ENCODE data around the gene NOTO. TPM values are rescaled to one million over a fixed set of nuclear protein-coding genes. Genes with fewer than 3 reads are reported as not detected.

Gene NOTO
- total RNA-seq, 2 experiments from 2014 or later, result not detected

- intact Hi-C loops (cut with micrococcal nuclease), result no loop called here
- Mint-ChIP-seq H3K9me3 (no peaks in the 10 kb centered on the region), H3K36me3 (ENCODE audit: low read depth) (peaks cover 15% of the 10 kb centered on the region), H3K4me1 (ENCODE audit: low read depth) (no peaks in the 10 kb centered on the region), H3K27ac (no peak overlapping the region), H3K4me3 (no peak overlapping the region), H3K27me3 (ENCODE audit: low read depth) (no peaks in the 10 kb centered on the region)
- CTCF ChIA-PET, result interaction anchor here (1.4 kb wide), 1 partner anchor 10 kb away, joined by 4 read pairs; no protein-coding TSS in a partner anchor
- DNase-seq, result no peak
These were observed 52.8 kb downstream of the NOTO start for GRCh38 chr2:73255007-73255644.

- no peaks in the 10 kb centered on the region for H3K27me3 Mint-ChIP-seq (ENCODE audit: low read depth)
- intact Hi-C loops (cut with micrococcal nuclease), result no loop called here
- no peak overlapping the region for H3K27ac Mint-ChIP-seq
These were observed 53.7 kb downstream of the NOTO start for GRCh38 chr2:73255907-73256617.

GRCh38 chr2:73256618-73256922 lies 54.2 kb downstream of the NOTO start:
- H3K27me3 Mint-ChIP-seq (ENCODE audit: low read depth), result no peaks in the 10 kb centered on the region
- intact Hi-C loops (cut with micrococcal nuclease), result no loop called here
- H3K36me3 Mint-ChIP-seq (ENCODE audit: low read depth), result peaks cover 7% of the 10 kb centered on the region
- DNase-seq, result no peak
- H3K4me3 Mint-ChIP-seq, result no peak overlapping the region
- no peaks in the 10 kb centered on the region for H3K9me3 Mint-ChIP-seq
- CTCF ChIA-PET, result interaction anchor here (1.2 kb wide), 1 partner anchor 12 kb away, joined by 5 read pairs; no protein-coding TSS in a partner anchor
- H3K27ac Mint-ChIP-seq, result no peak overlapping the region
- H3K4me1 Mint-ChIP-seq (ENCODE audit: low read depth), result no peaks in the 10 kb centered on the region

More at GRCh38 chr2:73255907-73256617, 53.7 kb downstream of the NOTO start:
- CTCF ChIA-PET, result no interaction called here
- Mint-ChIP-seq H3K4me1 (ENCODE audit: low read depth) (no peaks in the 10 kb centered on the region), H3K4me3 (no peak overlapping the region), H3K9me3 (no peaks in the 10 kb centered on the region), H3K36me3 (ENCODE audit: low read depth) (peaks cover 6% of the 10 kb centered on the region)
- DNase-seq, result no peak

- no peak for DNase-seq
- Mint-ChIP-seq H3K36me3 (ENCODE audit: low read depth) (peaks cover 8% of the 10 kb centered on the region), H3K4me3 (no peak overlapping the region), H3K4me1 (ENCODE audit: low read depth) (no peaks in the 10 kb centered on the region), H3K9me3 (no peaks in the 10 kb centered on the region), H3K27ac (no peak overlapping the region), H3K27me3 (ENCODE audit: low read depth) (no peaks in the 10 kb centered on the region)
- intact Hi-C loops (cut with micrococcal nuclease), result no loop called here
- CTCF ChIA-PET, result interaction anchor here (1.2 kb wide), 1 partner anchor 12 kb away, joined by 5 read pairs; no protein-coding TSS in a partner anchor
These were observed 54.6 kb downstream of the NOTO start for GRCh38 chr2:73257021-73257420.

- Mint-ChIP-seq H3K4me3 (no peak overlapping the region), H3K27me3 (ENCODE audit: low read depth) (no peaks in the 10 kb centered on the region), H3K9me3 (no peaks in the 10 kb centered on the region), H3K4me1 (ENCODE audit: low read depth) (no peaks in the 10 kb centered on the region), H3K27ac (no peak overlapping the region), H3K36me3 (ENCODE audit: low read depth) (peaks cover 6% of the 10 kb centered on the region)
- CTCF ChIA-PET, result interaction anchor here (1.2 to 2.2 kb wide), 2 partner anchors 13 to 32 kb away, joined by 5 to 6 read pairs; no protein-coding TSS in a partner anchor
- intact Hi-C loops (cut with micrococcal nuclease), result no loop called here
- DNase-seq, result peak; percentile 17
These were observed 55.2 kb downstream of the NOTO start for GRCh38 chr2:73257425-73258125.

- Mint-ChIP-seq H3K4me3 (no peak overlapping the region), H3K9me3 (no peaks in the 10 kb centered on the region), H3K27ac (no peak overlapping the region), H3K4me1 (ENCODE audit: low read depth) (no peaks in the 10 kb centered on the region), H3K27me3 (ENCODE audit: low read depth) (no peaks in the 10 kb centered on the region), H3K36me3 (ENCODE audit: low read depth) (peaks cover 8% of the 10 kb centered on the region)
- CTCF ChIA-PET, result interaction anchor here (2.2 kb wide), 1 partner anchor 32 kb away, joined by 6 read pairs; no protein-coding TSS in a partner anchor
- intact Hi-C loops (cut with micrococcal nuclease), result no loop called here
- DNase-seq, result no peak
These were observed 56.0 kb downstream of the NOTO start for GRCh38 chr2:73258186-73258912.

GRCh38 chr2:73258913-73259215 lies 56.5 kb downstream of the NOTO start:
- no peaks in the 10 kb centered on the region for H3K9me3 Mint-ChIP-seq
- CTCF ChIA-PET, result interaction anchor here (2.2 kb wide), 1 partner anchor 31 kb away, joined by 6 read pairs; no protein-coding TSS in a partner anchor

GRCh38 chr2:73259276-73259675 lies 56.9 kb downstream of the NOTO start:
- CTCF ChIA-PET, result interaction anchor here (2.2 kb wide), 1 partner anchor 31 kb away, joined by 6 read pairs; no protein-coding TSS in a partner anchor
- no peak overlapping the region for H3K4me3 Mint-ChIP-seq
- H3K4me1 Mint-ChIP-seq (ENCODE audit: low read depth), result no peaks in the 10 kb centered on the region
- no peaks in the 10 kb centered on the region for H3K9me3 Mint-ChIP-seq
- intact Hi-C loops (cut with micrococcal nuclease), result no loop called here
- H3K36me3 Mint-ChIP-seq (ENCODE audit: low read depth), result peaks cover 15% of the 10 kb centered on the region
- H3K27me3 Mint-ChIP-seq (ENCODE audit: low read depth), result no peaks in the 10 kb centered on the region
- no peak overlapping the region for H3K27ac Mint-ChIP-seq
- DNase-seq, result no peak

More at GRCh38 chr2:73258913-73259215, 56.5 kb downstream of the NOTO start:
- H3K36me3 Mint-ChIP-seq (ENCODE audit: low read depth), result peaks cover 11% of the 10 kb centered on the region
- no peak for DNase-seq
- H3K4me3 Mint-ChIP-seq, result no peak overlapping the region
- H3K27ac Mint-ChIP-seq, result no peak overlapping the region
- no peaks in the 10 kb centered on the region for H3K27me3 Mint-ChIP-seq (ENCODE audit: low read depth)
- intact Hi-C loops (cut with micrococcal nuclease), result no loop called here
- H3K4me1 Mint-ChIP-seq (ENCODE audit: low read depth), result no peaks in the 10 kb centered on the region

- DNase-seq, result no peak
- H3K27me3 Mint-ChIP-seq (ENCODE audit: low read depth), result no peaks in the 10 kb centered on the region
- H3K4me3 Mint-ChIP-seq, result no peak overlapping the region
- no peaks in the 10 kb centered on the region for H3K9me3 Mint-ChIP-seq
- H3K4me1 Mint-ChIP-seq (ENCODE audit: low read depth), result no peaks in the 10 kb centered on the region
- intact Hi-C loops (cut with micrococcal nuclease), result no loop called here
- CTCF ChIA-PET, result no interaction called here
- H3K27ac Mint-ChIP-seq, result no peak overlapping the region
- peaks cover 15% of the 10 kb centered on the region for H3K36me3 Mint-ChIP-seq (ENCODE audit: low read depth)
These were observed 57.4 kb downstream of the NOTO start for GRCh38 chr2:73259704-73260337.

- peaks cover 15% of the 10 kb centered on the region for H3K36me3 Mint-ChIP-seq (ENCODE audit: low read depth)
- no peak overlapping the region for H3K27ac Mint-ChIP-seq
- intact Hi-C loops (cut with micrococcal nuclease), result no loop called here
- CTCF ChIA-PET, result no interaction called here
- H3K4me1 Mint-ChIP-seq (ENCODE audit: low read depth), result no peaks in the 10 kb centered on the region
- H3K4me3 Mint-ChIP-seq, result no peak overlapping the region
- peak; percentile 25 for DNase-seq
- H3K27me3 Mint-ChIP-seq (ENCODE audit: low read depth), result no peaks in the 10 kb centered on the region
- no peaks in the 10 kb centered on the region for H3K9me3 Mint-ChIP-seq
These were observed 58.1 kb downstream of the NOTO start for GRCh38 chr2:73260338-73260984.

All from activated naive CD4-positive, alpha-beta T cell treated with anti-CD3 and anti-CD28 coated beads for 36 hours (primary cell).